HCT116 (cell line): ENCODE results near the gene TEF. TPM values are rescaled to one million over a fixed set of nuclear protein-coding genes. Genes with fewer than 3 reads are reported as not detected.

Experiments used
- ATAC-seq: fragments of 200-7000 bp; cut with Tn5 transposase; 2 replicates; pipeline ENCODE4 v1.9.1; 2020; ENCODE audit warnings: mild to moderate bottlenecking, moderate library complexity
- BruUV-seq: library from RNA; stranded (reverse); fragments of 400-500 nt; replicated peaks from 2 replicates; lab custom pipeline; 2021; lab: Mats Ljungman, UMichigan
- CTCF ChIA-PET: fragments of 300-600 bp; sonication (Branson Sonifier 250); formaldehyde crosslinking; loops from one replicate; lab custom pipeline; 2021; ENCODE audit warnings: antibody characterized with exemption; lab: Charles Lee
- POLR2A ChIA-PET: fragments of 300-600, 350-600 bp; sonication (Branson Sonifier 250); formaldehyde crosslinking; loops from one replicate; lab custom pipeline; 2021; ENCODE audit warnings: antibody characterized with exemption; lab: Charles Lee
- RAD21 ChIA-PET, 2 experiments: fragments of 300-600 bp; sonication (Branson Sonifier 250); formaldehyde crosslinking; loops; one replicate each; lab custom pipeline; 2023; ENCODE audit warnings: low total read pairs in 2 of 2; ENCODE audit not compliant: uncharacterized antibody in 2 of 2, unreplicated experiment in 2 of 2, low non-redundant PET in 1 of 2; lab: Charles Lee
- DNase-seq: peaks from one replicate; pipeline ENCODE4 v3.0.0-alpha.2; 2010; ENCODE audit warnings: low read depth, low spot score
- H2AFZ ChIP-seq: fragments of 200-600 bp; shearing (Covaris generic), sonication (generic); 2 replicates; pipeline ENCODE4 v1.6.1; 2017; ENCODE audit warnings: low read depth, mixed run types, mixed read lengths, antibody characterized with exemption, low read length; ENCODE audit not compliant: poor library complexity, severe bottlenecking
- H3K27ac ChIP-seq: 2 replicates; pipeline ENCODE4 v1.5.1; 2012; ENCODE audit warnings: low read depth, low read length
- H3K27me3 ChIP-seq: fragments of 200-600 bp; sonication (generic); 2 replicates; pipeline ENCODE4 v1.6.1; 2016; ENCODE audit warnings: mixed run types, low read length, mixed read lengths; ENCODE audit not compliant: insufficient read depth
- H3K36me3 ChIP-seq, 2 experiments: fragments of 200-500 bp in 1 of 2; fragments of 200-600 bp in 1 of 2; sonication (Bioruptor generic) in 1 of 2; sonication (generic) in 1 of 2; 2 replicates each; pipeline versions ENCODE4 v1.5.1 to v1.6.1; 2014 to 2016; ENCODE audit warnings: low read length in 2 of 2, inconsistent platforms in 1 of 2, mixed read lengths in 1 of 2, mixed run types in 1 of 2; ENCODE audit not compliant: insufficient read depth in 2 of 2, control insufficient read depth in 1 of 2
- H3K4me1 ChIP-seq, 2 experiments: fragments of 200-600 bp in 1 of 2; sonication (generic) in 1 of 2; 2 replicates each; pipeline versions ENCODE4 v1.5.1 to v1.6.1; 2012 to 2017; ENCODE audit warnings: low read length in 2 of 2, inconsistent platforms in 1 of 2, mild to moderate bottlenecking in 1 of 2, mixed read lengths in 1 of 2, mixed run types in 1 of 2, moderate library complexity in 1 of 2; ENCODE audit not compliant: insufficient read depth in 2 of 2, control insufficient read depth in 1 of 2
- H3K4me2 ChIP-seq: fragments of 200-600 bp; sonication (generic); 2 replicates; pipeline ENCODE4 v1.6.1; 2017; ENCODE audit warnings: mixed run types, low read length, mixed read lengths
- H3K4me3 ChIP-seq, 2 experiments: fragments of 200-600 bp in 1 of 2; sonication (generic) in 1 of 2; replicated peaks in 1 of 2; 2 replicates each; pipeline ENCODE4 v1.5.1; 2011 to 2016; ENCODE audit warnings: low read length in 2 of 2, control low read depth in 1 of 2, low read depth in 1 of 2, mild to moderate bottlenecking in 1 of 2, mixed read lengths in 1 of 2, mixed run types in 1 of 2
- H3K79me2 ChIP-seq: fragments of 200-600 bp; sonication (generic); 2 replicates; pipeline ENCODE4 v1.6.1; 2017; ENCODE audit warnings: mild to moderate bottlenecking, mixed run types, low read length, moderate library complexity, mixed read lengths; ENCODE audit not compliant: insufficient read depth
- H3K9ac ChIP-seq: fragments of 200-600 bp; sonication (generic); 2 replicates; pipeline ENCODE4 v1.6.1; 2016; ENCODE audit warnings: low read length, mixed read lengths
- H3K9me2 ChIP-seq: fragments of 200-600 bp; sonication (generic), shearing (Covaris generic); 2 replicates; pipeline ENCODE4 v1.6.1; 2017; ENCODE audit warnings: mixed run types, mild to moderate bottlenecking, moderate library complexity; ENCODE audit not compliant: insufficient read depth
- H3K9me3 ChIP-seq, 2 experiments: fragments of 200-500 bp in 1 of 2; fragments of 200-600 bp in 1 of 2; sonication (Bioruptor generic) in 1 of 2; sonication (generic) in 1 of 2; 2 replicates each; pipeline ENCODE4 v1.6.1; 2014 to 2017; ENCODE audit warnings: low read length in 2 of 2, mixed read lengths in 2 of 2, inconsistent platforms in 1 of 2, low read depth in 1 of 2, mild to moderate bottlenecking in 1 of 2, mixed run types in 1 of 2, moderate library complexity in 1 of 2; ENCODE audit not compliant: control insufficient read depth in 1 of 2, insufficient read depth in 1 of 2
- H4K20me1 ChIP-seq: fragments of 200-600 bp; sonication (generic), shearing (Covaris generic); 2 replicates; pipeline ENCODE4 v1.6.1; 2017; ENCODE audit warnings: mixed run types, mild to moderate bottlenecking, moderate library complexity; ENCODE audit not compliant: insufficient read depth
- ATF3 ChIP-seq: IDR thresholded peaks from 2 replicates; pipeline ENCODE4 v1.6.1; 2012
- CBX3 ChIP-seq: IDR thresholded peaks from 2 replicates; pipeline ENCODE4 v1.6.1; 2012; ENCODE audit warnings: low read depth
- CEBPB ChIP-seq: IDR thresholded peaks from 2 replicates; pipeline ENCODE4 v1.6.1; 2012; ENCODE audit warnings: low read depth
- ELF1 ChIP-seq: IDR thresholded peaks from 2 replicates; pipeline ENCODE4 v1.6.1; 2012; ENCODE audit warnings: low read depth, borderline replicate concordance
- EZH2 ChIP-seq: fragments of 200-600 bp; sonication (generic); IDR thresholded peaks from 2 replicates; pipeline ENCODE4 v1.6.1; 2017; ENCODE audit warnings: antibody characterized with exemption, mixed run types
- MAX ChIP-seq: IDR thresholded peaks from 2 replicates; pipeline ENCODE4 v1.6.1; 2012
- POLR2AphosphoS5 ChIP-seq: IDR thresholded peaks from 2 replicates; pipeline ENCODE4 v1.6.1; 2011; ENCODE audit warnings: mild to moderate bottlenecking, low read depth, low read length, moderate library complexity
- SP1 ChIP-seq: IDR thresholded peaks from 2 replicates; pipeline ENCODE4 v1.6.1; 2012; ENCODE audit warnings: low read depth
- YY1 ChIP-seq: IDR thresholded peaks from 2 replicates; pipeline ENCODE4 v1.6.1; 2011; ENCODE audit warnings: low read length, low read depth, moderate library complexity, mild to moderate bottlenecking; ENCODE audit not compliant: insufficient replicate concordance; ENCODE audit errors: extremely low read depth
- ZBTB33 ChIP-seq: IDR thresholded peaks from 2 replicates; pipeline ENCODE4 v1.6.1; 2011; ENCODE audit warnings: mild to moderate bottlenecking, low read length, moderate library complexity; ENCODE audit not compliant: insufficient replicate concordance; ENCODE audit errors: extremely low read depth
- ZNF274 ChIP-seq: fragments of 200-500 bp; sonication (Bioruptor generic); IDR thresholded peaks from 2 replicates; pipeline ENCODE4 v1.6.1; 2014; ENCODE audit warnings: mild to moderate bottlenecking, low read depth, low read length, inconsistent platforms
- intact Hi-C: fragments of 100-400 bp; cut with micrococcal nuclease; formaldehyde crosslinking; loops from 2 replicates; pipeline ENCODE4 v1.10.0; 2022
- total RNA-seq: library from RNA; stranded (reverse); gene quantifications from one replicate; pipeline ENCODE4 v1.2.1, GENCODE V29; 2021; ENCODE audit not compliant: unreplicated experiment

TEF gene
- total RNA-seq, 1 experiment from 2014 or later = 16.5 TPM

GRCh38 chr22:41425660-41426365, 44.1 kb downstream of the TEF start:
- POLR2A ChIA-PET = interaction anchor here (0.6 to 0.7 kb wide), 2 partner anchors 22 to 23 kb away, joined by 3 to 4 read pairs; no protein-coding TSS in a partner anchor
- no peaks in the 10 kb centered on the region for H4K20me1 ChIP-seq
- H2AFZ ChIP-seq = no peak overlapping the region
- peaks cover 0 to 4% of the 10 kb centered on the region in 2 experiments; a peak in 1 of 4 replicates for H3K36me3 ChIP-seq
- no peaks in the 10 kb centered on the region; a peak in 1 of 4 replicates for H3K4me1 ChIP-seq
- no peak for TF ChIP-seq ELF1
- no peak for TF ChIP-seq POLR2AphosphoS5
- TF ChIP-seq CEBPB = no peak
- TF ChIP-seq MAX = no peak
- TF ChIP-seq ATF3 = no peak
- no peak for TF ChIP-seq CBX3
- H3K4me3 ChIP-seq = no peak overlapping the region
- RAD21 ChIA-PET = no interaction called here
- intact Hi-C loops = no loop called here
- H3K27me3 ChIP-seq = no peaks in the 10 kb centered on the region
- ATAC-seq = no peak
- H3K9ac ChIP-seq = no peak overlapping the region
- no peak for DNase-seq
- no peak overlapping the region for H3K27ac ChIP-seq
- no peaks in the 10 kb centered on the region for H3K9me2 ChIP-seq
- no peaks in the 10 kb centered on the region for H3K9me3 ChIP-seq
- no peak overlapping the region for H3K4me2 ChIP-seq
- H3K79me2 ChIP-seq = no peaks in the 10 kb centered on the region
- BruUV-seq = no TSS peak
- CTCF ChIA-PET = no interaction called here

GRCh38 chr22:41429232-41429950, 47.6 kb downstream of the TEF start:
- no peak overlapping the region for H3K9ac ChIP-seq
- no peaks in the 10 kb centered on the region for H4K20me1 ChIP-seq
- RAD21 ChIA-PET = interaction anchor here in 1 of 2 experiments (0.6 kb wide), 1 partner anchor 47 kb away, joined by 3 read pairs; no protein-coding TSS in a partner anchor
- no peak for DNase-seq
- no peak overlapping the region for H3K4me3 ChIP-seq
- no peak for ATAC-seq
- H3K27me3 ChIP-seq = no peaks in the 10 kb centered on the region
- H3K4me2 ChIP-seq = no peak overlapping the region
- H3K27ac ChIP-seq = no peak overlapping the region
- H3K79me2 ChIP-seq = peaks cover 3% of the 10 kb centered on the region; the same call in 1 of the 2 replicates
- CTCF ChIA-PET = no interaction called here
- no peaks in the 10 kb centered on the region for H3K9me2 ChIP-seq
- intact Hi-C loops = no loop called here
- H3K4me1 ChIP-seq = no peaks in the 10 kb centered on the region; a peak in 1 of 4 replicates
- POLR2A ChIA-PET = interaction anchor here (1.0 to 1.2 kb wide), 2 partner anchors 8 to 16 kb away, joined by 3 read pairs; no protein-coding TSS in a partner anchor
- H2AFZ ChIP-seq = no peak overlapping the region
- BruUV-seq = no TSS peak
- no peaks in the 10 kb centered on the region for H3K9me3 ChIP-seq
- H3K36me3 ChIP-seq = peaks cover 0 to 8% of the 10 kb centered on the region in 2 experiments; a peak in 1 of 4 replicates
- TF ChIP-seq YY1 = no peak
- TF ChIP-seq ZBTB33 = no peak
- no peak for TF ChIP-seq SP1
- TF ChIP-seq ELF1 = no peak
- TF ChIP-seq EZH2 = no peak
- no peak for TF ChIP-seq ZNF274
- no peak for TF ChIP-seq ATF3
